GM12878 (cell line): ENCODE results near the gene QPCT.

Experiments
- NR2C2 ChIP-seq: IDR thresholded peaks from 2 replicates; pipeline ENCODE4 v1.6.1; 2011; ENCODE audit warnings: borderline replicate concordance, low read depth; ENCODE audit not compliant: control insufficient read depth, insufficient read length
- RAD21 ChIP-seq: IDR thresholded peaks from 2 replicates; pipeline ENCODE4 v1.6.1; 2011; ENCODE audit warnings: mild to moderate bottlenecking, low read depth, low read length, moderate library complexity; ENCODE audit not compliant: insufficient read depth
- ZNF24 ChIP-seq: fragments of 450-650 bp; IDR thresholded peaks from 2 replicates; pipeline ENCODE4 v1.6.1; 2017; ENCODE audit warnings: antibody characterized with exemption, mild to moderate bottlenecking
- TF ChIP-seq, protein P1 (sequence below): IDR thresholded peaks from 2 replicates; pipeline ENCODE4 v1.6.1; 2012; ENCODE audit warnings: low read depth, low read length, improper control_type of control experiment

DNA sequence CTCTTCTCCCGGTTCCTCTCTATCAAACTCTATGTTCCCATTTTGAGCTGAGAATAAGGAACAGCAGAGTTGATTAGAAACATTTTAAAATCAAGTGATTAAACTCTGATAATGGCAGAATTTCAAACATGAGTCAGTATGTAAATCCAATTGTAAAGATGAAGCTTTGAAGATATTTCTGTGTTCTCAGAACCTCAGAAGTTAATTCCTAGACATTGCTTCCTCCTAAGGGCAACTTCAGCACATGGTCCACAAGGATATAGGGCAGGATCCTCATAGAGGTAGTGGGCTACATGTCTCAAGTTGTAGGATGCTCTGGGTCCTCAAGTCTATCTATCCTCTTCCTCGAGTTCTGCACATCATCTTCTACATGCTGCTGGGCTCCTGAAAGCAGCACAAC is 46.3 kb downstream of the QPCT start:
- TF ChIP-seq NR2C2: no peak
- TF ChIP-seq ZNF24: no peak
- TF ChIP-seq RAD21: no peak
- TF ChIP-seq, protein P1, sequence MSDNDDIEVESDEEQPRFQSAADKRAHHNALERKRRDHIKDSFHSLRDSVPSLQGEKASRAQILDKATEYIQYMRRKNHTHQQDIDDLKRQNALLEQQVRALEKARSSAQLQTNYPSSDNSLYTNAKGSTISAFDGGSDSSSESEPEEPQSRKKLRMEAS: no peak
